Nasal cavity respiratory epithelium epithelial cell of viscerocranial mucosa (primary cell): ENCODE measurements around the gene TMPRSS3. TPM values are rescaled to one million over a fixed set of nuclear protein-coding genes. Genes with fewer than 3 reads are reported as not detected.

ENCODE experiments used
- total RNA-seq: library from RNA; depleted of rRNA; stranded (reverse); fragments of >200 nt; gene quantifications from 2 replicates; pipeline ENCODE4 v1.2.3, GENCODE V29; 2014

The TMPRSS3 gene
- 0.07 TPM in 1 of 2 replicates, not detected in the other for total RNA-seq

GRCh38 chr21:42395905-42396651, at the start of gene TMPRSS3:
TMPRSS3 (minus strand) TSS chr21:42396052; CDS start chr21:42395417, 635 bp downstream.

GRCh38 chr21:42403611-42404231, 7.9 kb upstream of the TMPRSS3 start, which contains the start of gene UBASH3A:
UBASH3A (plus strand) TSS chr21:42403902; CDS start chr21:42403946, 44 bp downstream.

GRCh38 chr21:42366292-42367010, 29.4 kb downstream of the TMPRSS3 start, which contains the start of gene TFF1:
TFF1 (minus strand) TSS chr21:42366535; CDS start chr21:42366495, 40 bp downstream.

GRCh38 chr21:42350927-42351426, 44.9 kb downstream of the TMPRSS3 start, which contains the start of gene TFF2:
TFF2 (minus strand) TSS chr21:42350994; CDS start chr21:42350957, 37 bp downstream.

Other genes with a start within 250 kb of the TMPRSS3 start
- gene ABCG1, start 176.9 kb downstream of the TMPRSS3 start, total RNA-seq, result 32.0 and 81.0 TPM in 2 replicates
- 0.21 TPM in 1 of 2 replicates, not detected in the other for gene TFF3, start 80.6 kb downstream of the TMPRSS3 start, total RNA-seq
- gene TFF2, start 45.1 kb downstream of the TMPRSS3 start, total RNA-seq, result not detected in 2 replicates
- gene TFF1, start 29.5 kb downstream of the TMPRSS3 start, total RNA-seq, result not detected in 2 replicates
- not detected in 2 replicates for gene UBASH3A, start 7.8 kb upstream of the TMPRSS3 start, total RNA-seq
- 0.34 and 0.36 TPM in 2 replicates for gene RSPH1, start 100.2 kb upstream of the TMPRSS3 start, total RNA-seq
- 9.2 and 21.1 TPM in 2 replicates for gene SLC37A1, start 117.8 kb upstream of the TMPRSS3 start, total RNA-seq